GM04504 (cell line): Measurements from ENCODE around the gene RAB3GAP1.
A peak's percentile ranks its signal among the peaks of the same experiment; 100 is the strongest.
"Not testable (repeated sequence)": the region's sequence is repeated elsewhere in the genome, so short reads cannot be mapped to it uniquely, and the experiment has no call there.

ENCODE experiments used
- DNase-seq: peaks from one replicate; pipeline ENCODE4 v3.0.0-alpha.2; 2012; ENCODE audit warnings: low read depth

RAB3GAP1 gene

GRCh38 chr2:135055182-135055786 lies 3.2 kb downstream of the RAB3GAP1 start:
- peak; percentile 28 for DNase-seq

DNA sequence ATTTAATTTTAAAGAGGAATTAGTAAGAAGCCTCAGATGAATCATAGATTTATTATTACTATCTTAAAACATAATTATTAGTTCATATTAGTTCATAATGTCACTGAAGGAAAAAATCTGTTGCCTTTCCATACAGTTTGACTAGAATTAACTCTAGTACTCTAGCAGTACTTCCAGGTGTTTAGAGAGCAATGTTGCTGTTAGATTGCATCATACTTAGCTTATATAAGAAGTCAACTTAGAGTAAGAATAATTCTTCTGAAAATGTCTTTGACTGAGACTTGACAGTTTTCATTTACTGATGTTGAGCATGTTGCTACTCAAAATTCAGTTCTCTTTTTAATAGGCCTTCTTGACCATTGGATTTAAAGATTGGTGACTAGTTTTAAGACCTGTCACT lies 4.7 kb downstream of the RAB3GAP1 start:
- DNase-seq, result no peak

DNA sequence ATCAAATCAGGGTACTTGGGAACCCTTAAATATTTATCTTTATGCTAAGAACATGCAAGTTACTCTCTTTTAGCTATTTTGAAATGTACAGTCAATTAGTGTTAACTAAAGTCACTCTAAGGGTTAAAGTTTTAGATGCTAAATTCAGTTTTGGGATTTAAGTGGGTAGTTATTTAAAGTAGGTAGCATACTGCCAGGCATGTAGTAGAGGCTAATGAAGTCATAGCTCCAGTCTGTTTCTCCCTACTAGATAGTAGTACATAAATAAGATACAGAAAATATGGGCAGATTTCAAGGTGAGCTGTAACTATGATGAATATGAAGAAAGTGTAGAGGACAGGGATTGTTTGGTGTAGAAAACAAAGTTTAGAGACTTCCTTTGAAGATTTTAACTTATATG lies 7.5 kb downstream of the RAB3GAP1 start:
- DNase-seq, result no peak

- DNase-seq, result no peak
Observed at GRCh38 chr2:135063210-135063609, 11.1 kb downstream of the RAB3GAP1 start.

DNA sequence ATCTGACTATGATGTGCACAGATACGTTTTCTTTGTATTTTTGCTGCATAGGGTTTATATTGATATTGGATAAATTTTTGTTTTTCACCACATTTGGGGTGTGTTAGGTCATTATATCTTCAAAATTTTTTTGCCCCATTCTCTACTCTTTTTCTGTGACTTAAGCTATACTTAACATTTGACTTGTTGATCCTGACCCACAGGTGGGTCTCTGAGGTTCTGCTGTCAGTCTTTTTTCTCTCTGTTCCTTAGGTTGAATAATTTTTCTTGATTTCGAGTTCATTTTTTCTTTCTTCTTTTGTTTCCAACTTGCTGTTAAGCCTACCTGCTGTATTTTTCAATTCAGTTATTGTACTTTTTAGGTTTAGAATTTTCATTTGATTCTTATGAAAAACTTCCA lies 12.1 kb downstream of the RAB3GAP1 start:
- no peak for DNase-seq

- DNase-seq, result no peak
Observed at GRCh38 chr2:135066710-135067109, 14.6 kb downstream of the RAB3GAP1 start.

GRCh38 chr2:135072125-135072997 lies 20.3 kb downstream of the RAB3GAP1 start:
- no peak for DNase-seq

DNA sequence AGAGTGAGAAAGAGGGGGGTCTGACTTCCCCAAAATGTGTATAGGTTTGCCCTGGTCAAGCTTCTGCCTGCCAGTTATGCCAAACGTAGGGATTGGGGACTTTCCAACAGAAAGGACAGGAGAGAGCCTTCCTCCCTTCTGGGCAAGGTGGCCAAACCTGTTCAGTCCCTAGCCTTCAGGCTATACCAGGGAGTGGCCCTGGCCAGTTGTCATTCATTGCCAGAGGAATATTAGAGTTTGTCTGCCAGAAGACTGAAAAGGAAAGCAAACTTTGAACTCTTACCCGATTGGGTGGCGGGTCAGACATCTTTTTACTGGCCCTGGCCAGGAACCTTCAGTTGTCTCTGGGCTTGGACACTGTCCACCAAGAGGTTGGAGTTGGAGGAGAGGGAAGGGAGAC lies 22.1 kb downstream of the RAB3GAP1 start:
- DNase-seq, result no peak

- no peak for DNase-seq
Observed at GRCh38 chr2:135076556-135076955, 24.5 kb downstream of the RAB3GAP1 start.

GRCh38 chr2:135078417-135078816 lies 26.3 kb downstream of the RAB3GAP1 start:
- DNase-seq, result no peak

DNA sequence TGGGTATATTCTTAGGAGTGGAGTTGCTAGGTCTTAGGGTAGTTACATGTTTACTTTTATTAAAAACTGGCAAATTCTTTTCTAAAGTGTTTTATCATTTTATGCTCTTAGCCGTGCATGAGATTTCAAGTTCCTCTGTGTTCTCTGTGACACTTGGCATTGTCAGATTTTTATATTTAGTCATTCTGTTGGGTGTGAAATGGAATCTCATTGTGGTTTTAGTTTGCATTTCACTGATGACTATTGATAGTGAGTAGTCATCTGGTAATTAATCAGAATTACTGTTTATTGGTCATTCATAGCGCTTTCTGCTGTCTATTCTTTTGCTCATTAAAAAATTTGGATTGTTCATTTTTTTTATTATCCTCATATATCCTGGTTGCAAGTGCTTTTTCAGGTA lies 34.1 kb downstream of the RAB3GAP1 start:
- DNase-seq, result no peak

DNA sequence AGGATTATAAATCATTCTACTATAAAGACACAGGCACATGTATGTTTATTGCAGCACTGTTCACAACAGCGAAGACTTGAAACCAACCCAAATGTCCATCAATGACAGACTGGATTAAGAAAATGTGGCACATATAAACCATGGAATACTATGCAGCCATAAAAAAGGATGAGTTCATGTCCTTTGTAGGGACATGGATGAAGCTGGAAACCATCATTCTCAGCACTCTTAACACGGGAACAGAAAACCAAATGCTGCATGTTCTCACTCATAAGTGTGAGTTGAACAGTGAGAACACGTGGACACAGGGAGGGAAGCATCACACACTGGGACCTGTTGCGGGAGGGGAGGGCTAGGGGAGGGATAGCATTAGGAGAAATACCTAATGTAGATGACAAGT lies 37.5 kb downstream of the RAB3GAP1 start:
- not testable (repeated sequence) for DNase-seq

DNA sequence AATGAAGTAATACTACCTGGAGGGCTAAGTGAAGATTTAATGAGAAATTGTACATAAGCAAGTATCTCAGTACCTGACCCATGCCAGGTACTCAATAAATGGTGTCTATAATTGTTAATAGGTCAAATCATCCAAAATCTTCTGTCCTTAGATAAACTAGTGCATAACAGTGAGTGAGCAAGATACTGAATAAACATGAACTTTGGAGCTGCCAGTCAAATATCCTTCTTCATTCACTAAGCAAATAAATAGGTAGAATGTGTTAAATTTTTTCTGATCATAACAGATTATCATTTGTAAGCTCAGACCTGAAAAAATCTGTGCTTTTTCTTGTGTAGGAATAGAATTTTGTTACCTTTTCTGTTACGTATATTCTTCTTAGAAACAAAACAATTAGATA lies 39.6 kb downstream of the RAB3GAP1 start:
- DNase-seq, result no peak

DNA sequence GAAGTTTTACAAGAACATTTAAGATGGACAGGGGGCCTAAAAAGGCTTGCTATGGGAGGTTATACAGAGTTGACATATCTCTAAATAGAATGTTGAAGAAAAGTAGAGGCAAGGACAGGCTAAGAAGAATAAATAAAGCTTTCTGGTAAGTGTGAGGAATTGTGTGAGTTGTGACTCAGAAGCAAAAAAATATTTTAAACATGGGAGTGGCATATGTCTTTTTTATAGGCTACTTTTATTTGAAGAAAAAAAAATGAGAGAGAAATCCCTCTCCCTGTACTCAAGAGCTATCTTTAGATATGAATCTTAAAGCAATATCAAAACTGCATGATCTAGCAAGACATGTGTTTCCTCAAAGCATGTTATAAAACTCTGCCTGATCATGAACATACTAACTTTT lies 41.1 kb downstream of the RAB3GAP1 start:
- DNase-seq, result no peak

DNA sequence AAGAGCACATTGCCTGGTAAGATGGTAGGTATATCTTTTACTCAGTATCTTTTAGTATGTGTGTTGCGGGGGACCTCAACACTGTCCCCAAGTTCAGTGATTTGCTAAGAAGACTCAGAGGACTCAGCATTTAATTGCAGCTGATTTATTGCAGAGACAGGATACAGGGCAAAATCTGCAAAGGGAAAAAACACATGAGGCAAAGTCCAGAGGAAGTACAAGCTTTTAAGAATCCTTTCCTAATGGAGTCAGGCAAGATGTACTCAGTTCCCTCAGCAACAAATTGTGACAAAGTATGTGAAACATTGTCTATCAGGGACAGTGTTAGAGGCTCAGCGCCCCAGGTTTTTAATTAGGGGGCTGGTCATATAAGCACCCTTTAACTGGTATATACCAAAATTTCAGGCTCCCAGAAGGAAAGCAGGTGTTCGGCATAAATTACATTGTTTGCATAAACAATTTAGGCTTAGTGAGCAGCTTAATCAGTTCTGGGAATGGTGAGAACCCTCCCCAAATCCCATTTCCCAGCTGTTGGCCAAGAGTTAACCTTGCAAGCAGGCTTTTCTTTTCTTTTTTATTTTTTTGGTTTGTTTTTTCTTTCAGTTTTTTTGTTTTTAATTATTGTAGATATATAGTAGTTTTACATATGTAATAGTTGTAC lies 41.7 kb downstream of the RAB3GAP1 start:
- no peak for DNase-seq

DNA sequence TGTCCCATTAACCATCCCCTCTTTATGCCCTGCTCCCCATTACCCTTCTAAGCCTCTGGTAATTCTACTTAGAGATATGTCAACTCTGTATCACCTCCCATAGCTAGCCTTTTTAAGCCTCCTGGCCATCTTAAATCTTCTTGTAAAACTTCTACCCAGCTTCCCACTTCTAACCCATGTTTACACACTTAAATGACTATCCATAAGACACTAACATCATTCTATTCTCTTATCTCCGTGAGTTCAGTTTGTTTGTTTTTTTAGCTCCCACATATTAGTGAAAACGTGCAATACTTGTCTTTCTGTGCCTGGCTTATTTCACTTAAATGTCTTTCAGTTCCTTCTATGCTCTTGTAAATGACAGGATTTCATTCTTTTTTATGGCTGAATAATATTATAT lies 42.4 kb downstream of the RAB3GAP1 start:
- DNase-seq, result no peak

DNA sequence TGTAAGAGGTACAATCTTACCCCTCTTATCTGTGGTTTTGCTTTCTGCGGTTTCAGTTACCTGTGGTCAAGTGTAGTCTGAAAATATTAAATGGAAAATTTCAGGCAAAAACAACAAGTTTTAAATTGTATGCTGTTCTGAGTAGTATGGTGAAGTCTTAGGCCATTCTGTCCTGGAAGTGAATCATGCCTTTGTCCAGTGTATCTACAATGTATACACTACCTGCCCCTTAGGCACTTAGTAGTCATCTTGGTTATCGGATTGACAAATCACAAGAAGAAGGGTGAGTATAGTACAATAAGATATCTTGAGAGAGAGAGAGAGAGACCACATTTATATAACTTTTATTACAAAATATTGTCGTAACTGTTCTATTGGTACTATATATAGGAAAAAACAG lies 43.5 kb downstream of the RAB3GAP1 start:
- DNase-seq, result no peak

DNA sequence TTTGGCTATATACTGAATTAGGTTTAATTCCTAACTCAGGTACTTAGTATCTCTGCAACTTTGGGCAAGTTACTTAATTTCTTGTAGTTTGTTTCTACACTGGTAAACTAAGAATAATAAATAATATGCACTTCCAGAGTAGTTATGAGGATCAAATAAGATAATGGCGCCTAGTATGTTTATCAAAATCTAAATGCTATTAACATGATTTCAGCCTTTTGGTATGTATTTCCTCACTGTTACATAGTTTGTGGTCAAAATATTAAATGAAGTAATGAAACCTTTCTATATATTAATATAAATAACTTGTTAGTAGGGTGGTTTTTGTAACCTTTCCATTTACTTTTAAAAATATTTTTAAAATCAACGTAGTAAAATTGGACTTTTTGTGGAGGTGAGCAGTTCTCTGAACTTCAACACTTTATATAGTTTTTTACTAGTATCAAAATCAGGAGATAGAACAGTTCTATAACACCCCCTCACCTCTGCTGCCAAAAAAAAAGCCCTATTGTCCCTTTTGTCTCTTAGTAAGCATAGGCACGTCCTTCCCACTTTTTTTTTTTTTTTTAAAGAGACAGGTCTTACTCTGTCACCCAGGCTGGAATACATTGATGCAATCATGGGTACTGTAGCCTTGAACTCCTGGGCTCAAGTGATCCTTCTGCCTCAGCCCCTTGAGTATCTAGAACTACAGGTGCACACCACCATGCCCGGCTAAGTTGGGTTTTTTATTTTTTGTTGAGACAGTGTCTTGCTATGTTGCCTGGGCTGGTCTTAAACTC lies 44.8 kb downstream of the RAB3GAP1 start:
- DNase-seq, result no peak

- no peak for DNase-seq
Observed at GRCh38 chr2:135097532-135098231, 45.6 kb downstream of the RAB3GAP1 start.

GRCh38 chr2:135099802-135100483 lies 47.9 kb downstream of the RAB3GAP1 start:
- DNase-seq, result no peak

DNA sequence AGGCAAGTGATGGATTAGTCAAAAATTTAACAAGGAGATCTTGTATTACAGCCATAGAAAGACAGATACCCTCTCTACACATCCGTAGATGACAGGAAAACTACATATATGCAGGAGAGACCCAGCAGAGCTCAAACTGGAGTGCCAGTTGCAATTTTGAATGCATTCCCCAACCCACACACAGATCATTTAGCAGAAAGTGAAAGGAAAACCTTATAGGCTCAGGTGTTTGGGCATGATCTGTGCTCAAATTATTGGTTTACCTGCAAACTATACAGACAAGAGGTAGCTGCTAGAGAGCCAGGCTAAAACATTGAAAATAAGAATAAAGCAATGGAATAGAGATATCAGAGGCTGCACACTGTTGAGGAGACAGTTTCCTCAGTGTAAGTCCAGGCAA lies 51.8 kb downstream of the RAB3GAP1 start:
- DNase-seq, result no peak
